H9 (cell line): ENCODE results near the gene FAT1. TPM values are rescaled to one million over a fixed set of nuclear protein-coding genes. Genes with fewer than 3 reads are reported as not detected.

Source experiments
- DNase-seq: peaks from one replicate; pipeline ENCODE4 v3.0.0-alpha.2; 2017
- H2AFZ ChIP-seq: one replicate; pipeline ENCODE4 v1.6.1; 2013; ENCODE audit warnings: mild to moderate bottlenecking, low read length, control low read depth, moderate library complexity
- H2AK5ac ChIP-seq: 2 replicates; pipeline ENCODE4 v1.6.1; 2013; ENCODE audit warnings: low read length, control low read depth, mixed read lengths; ENCODE audit not compliant: insufficient read length
- H2BK120ac ChIP-seq: one replicate; pipeline ENCODE4 v1.6.1; 2013; ENCODE audit warnings: low read depth, mild to moderate bottlenecking, low read length, control low read depth, inconsistent platforms; ENCODE audit not compliant: poor library complexity, severe bottlenecking
- H2BK12ac ChIP-seq: 2 replicates; pipeline ENCODE4 v1.6.1; 2013; ENCODE audit warnings: low read length, control low read depth, mixed read lengths, low read depth; ENCODE audit not compliant: insufficient read length
- H2BK15ac ChIP-seq: 2 replicates; pipeline ENCODE4 v1.6.1; 2013; ENCODE audit warnings: low read depth, low read length, control low read depth
- H2BK20ac ChIP-seq: one replicate; pipeline ENCODE4 v1.6.1; 2013; ENCODE audit warnings: low read depth, mild to moderate bottlenecking, low read length, control low read depth, inconsistent platforms; ENCODE audit not compliant: poor library complexity, severe bottlenecking
- H2BK5ac ChIP-seq: 2 replicates; pipeline ENCODE4 v1.6.1; 2013; ENCODE audit warnings: low read length, control low read depth, mixed read lengths; ENCODE audit not compliant: insufficient read length
- H3K14ac ChIP-seq: 2 replicates; pipeline ENCODE4 v1.6.1; 2013; ENCODE audit warnings: low read length, control low read depth; ENCODE audit not compliant: insufficient read depth
- H3K18ac ChIP-seq: 2 replicates; pipeline ENCODE4 v1.6.1; 2013; ENCODE audit warnings: low read depth, mild to moderate bottlenecking, mixed read lengths, low read length, control low read depth; ENCODE audit not compliant: insufficient read length
- H3K23ac ChIP-seq: 2 replicates; pipeline ENCODE4 v1.6.1; 2013; ENCODE audit warnings: low read length, control low read depth, mixed read lengths, low read depth; ENCODE audit not compliant: insufficient read length
- H3K23me2 ChIP-seq: 2 replicates; pipeline ENCODE4 v1.6.1; 2013; ENCODE audit warnings: low read depth, mild to moderate bottlenecking, mixed read lengths, low read length, control low read depth; ENCODE audit not compliant: insufficient read length, poor library complexity, severe bottlenecking
- H3K27ac ChIP-seq: 2 replicates; pipeline ENCODE4 v1.5.1; 2013; ENCODE audit warnings: low read length, control low read depth, mixed read lengths, low read depth; ENCODE audit not compliant: insufficient read length
- H3K27me3 ChIP-seq: 2 replicates; pipeline ENCODE4 v1.6.1; 2013; ENCODE audit warnings: low read length, control low read depth, inconsistent platforms; ENCODE audit not compliant: insufficient read depth
- H3K4ac ChIP-seq: 2 replicates; pipeline ENCODE4 v1.6.1; 2013; ENCODE audit warnings: low read depth, mild to moderate bottlenecking, control low read depth, inconsistent platforms, low read length, moderate library complexity
- H3K4me1 ChIP-seq: 2 replicates; pipeline ENCODE4 v1.6.1; 2013; ENCODE audit warnings: low read length, control low read depth, inconsistent platforms; ENCODE audit not compliant: insufficient read depth
- H3K4me2 ChIP-seq: 2 replicates; pipeline ENCODE4 v1.6.1; 2013; ENCODE audit warnings: low read length, control low read depth, mixed read lengths; ENCODE audit not compliant: insufficient read length, insufficient read depth
- H3K56ac ChIP-seq: 2 replicates; pipeline ENCODE4 v1.6.1; 2013; ENCODE audit warnings: low read depth, mild to moderate bottlenecking, mixed read lengths, low read length, control low read depth; ENCODE audit not compliant: insufficient read length
- H3K79me1 ChIP-seq: 2 replicates; pipeline ENCODE4 v1.6.1; 2013; ENCODE audit warnings: low read depth, mild to moderate bottlenecking, moderate library complexity, low read length, control low read depth, inconsistent platforms; ENCODE audit not compliant: insufficient read depth, poor library complexity, severe bottlenecking
- H3K79me2 ChIP-seq: 2 replicates; pipeline ENCODE4 v1.6.1; 2013; ENCODE audit warnings: low read length, control low read depth, inconsistent platforms; ENCODE audit not compliant: insufficient read depth
- H3K9ac ChIP-seq: 2 replicates; pipeline ENCODE4 v1.6.1; 2013; ENCODE audit warnings: low read length, control low read depth, mixed read lengths; ENCODE audit not compliant: insufficient read length; ENCODE audit errors: extremely low read depth
- H3K9me3 ChIP-seq: one replicate; pipeline ENCODE4 v1.6.1; 2013; ENCODE audit warnings: low read depth, low read length, inconsistent platforms; ENCODE audit not compliant: control insufficient read depth
- H3T11ph ChIP-seq: one replicate; pipeline ENCODE4 v1.6.1; 2013; ENCODE audit warnings: mild to moderate bottlenecking, low read length, control low read depth, inconsistent platforms
- H4K20me1 ChIP-seq: one replicate; pipeline ENCODE4 v1.6.1; 2013; ENCODE audit not compliant: control insufficient read depth, insufficient read length, insufficient read depth
- H4K5ac ChIP-seq: 2 replicates; pipeline ENCODE4 v1.6.1; 2013; ENCODE audit warnings: low read depth, mild to moderate bottlenecking, mixed read lengths, low read length, control low read depth; ENCODE audit not compliant: insufficient read length
- H4K8ac ChIP-seq: replicated peaks from 2 replicates; pipeline ENCODE4 v1.6.1; 2013; ENCODE audit warnings: low read length, control low read depth, mixed read lengths, low read depth; ENCODE audit not compliant: insufficient read length
- H4K91ac ChIP-seq: 2 replicates; pipeline ENCODE4 v1.6.1; 2013; ENCODE audit warnings: low read depth, mild to moderate bottlenecking, moderate library complexity, mixed read lengths, low read length, control low read depth; ENCODE audit not compliant: insufficient read length
- H3K27ac Mint-ChIP-seq, 3 experiments: 2 replicates in 2 of 3; 3 replicates in 1 of 3; pipeline ENCODE4 v1.8.0; 2020 to 2021; ENCODE audit warnings: mixed read lengths in 3 of 3, mild to moderate bottlenecking in 1 of 3, moderate library complexity in 1 of 3
- H3K27me3 Mint-ChIP-seq: 2 replicates; pipeline ENCODE4 v1.8.0; 2021; ENCODE audit warnings: low read depth, mild to moderate bottlenecking, moderate library complexity, mixed read lengths
- H3K36me3 Mint-ChIP-seq, 3 experiments: 2 replicates in 2 of 3; 3 replicates in 1 of 3; pipeline ENCODE4 v1.8.0; 2020 to 2021; ENCODE audit warnings: low read depth in 3 of 3, mixed read lengths in 3 of 3; ENCODE audit not compliant: insufficient read depth in 1 of 3
- H3K4me1 Mint-ChIP-seq, 2 experiments: 2 replicates each; pipeline ENCODE4 v1.8.0; 2020; ENCODE audit warnings: mixed read lengths in 2 of 2
- H3K4me3 Mint-ChIP-seq, 2 experiments: 2 replicates in 1 of 2; 3 replicates in 1 of 2; pipeline ENCODE4 v1.8.0; 2020 to 2021; ENCODE audit warnings: mild to moderate bottlenecking in 2 of 2, mixed read lengths in 2 of 2, moderate library complexity in 1 of 2
- H3K9me3 Mint-ChIP-seq, 2 experiments: 2 replicates in 1 of 2; 3 replicates in 1 of 2; pipeline ENCODE4 v1.8.0; 2020; ENCODE audit warnings: mild to moderate bottlenecking in 2 of 2, mixed read lengths in 2 of 2, moderate library complexity in 1 of 2
- CTCF ChIP-seq: fragments of 200-600 bp; sonication (generic); conservative IDR thresholded peaks from 3 replicates; pipeline ENCODE4 v1.8.0; 2021; ENCODE audit warnings: antibody characterized with exemption, mild to moderate bottlenecking
- WGBS: extraction: QIAGEN DNeasy Blood & Tissue Kit; methylation state at CpG from one replicate; pipeline ENCODE4 v1.1.7; 2013; ENCODE audit warnings: missing lambda C conversion rate, low lambda C conversion rate, mixed read lengths; ENCODE audit not compliant: insufficient read length; ENCODE audit errors: extremely low coverage; 5-methylcytosine and 5-hydroxymethylcytosine counted together
- total RNA-seq: library from RNA; stranded (reverse); gene quantifications from 2 replicates; pipeline ENCODE4 v1.2.1, GENCODE V29; 2021

FAT1 gene
- total RNA-seq, 1 experiment from 2014 or later = 173 TPM

GRCh38 chr4:186702297-186702696 is 21.4 kb downstream of the FAT1 start:
- H2BK12ac ChIP-seq = no peak overlapping the region
- no peaks in the 10 kb centered on the region for H3K9me3 ChIP-seq
- no peaks in the 10 kb centered on the region for H4K20me1 ChIP-seq
- no peak overlapping the region for H4K8ac ChIP-seq
- H3K4me1 Mint-ChIP-seq = peaks cover 50 to 57% of the 10 kb centered on the region in 2 experiments
- H4K91ac ChIP-seq = no peak overlapping the region
- H3K23ac ChIP-seq = no peak overlapping the region
- H3K23me2 ChIP-seq = no peaks in the 10 kb centered on the region
- H2BK5ac ChIP-seq = no peak overlapping the region
- peaks cover 27% of the 10 kb centered on the region; the same call in 1 of the 2 replicates for H3K79me2 ChIP-seq
- H3K9ac ChIP-seq = no peak overlapping the region
- no peak overlapping the region for H2AFZ ChIP-seq
- no peak overlapping the region for H2BK15ac ChIP-seq
- no peak overlapping the region for H2AK5ac ChIP-seq
- no peak overlapping the region for H3K14ac ChIP-seq
- H3K9me3 Mint-ChIP-seq = no peaks in the 10 kb centered on the region; a peak in 2 of 5 replicates
- H3K4me2 ChIP-seq = no peak overlapping the region
- H2BK120ac ChIP-seq = no peak overlapping the region
- H3K4me1 ChIP-seq = peaks cover 9% of the 10 kb centered on the region
- no peaks in the 10 kb centered on the region for H3K27me3 Mint-ChIP-seq
- H3K4ac ChIP-seq = no peak overlapping the region
- no peak overlapping the region for H2BK20ac ChIP-seq
- no peak for DNase-seq
- H3K36me3 Mint-ChIP-seq = peaks cover 32 to 70% (median 58%) of the 10 kb centered on the region in 3 experiments
- no peak overlapping the region for H4K5ac ChIP-seq
- peaks cover 5% of the 10 kb centered on the region for H3K79me1 ChIP-seq
- no peak overlapping the region for H3K18ac ChIP-seq
- WGBS = no CpG with 5 or more reads among the region's 4 CpGs
- H3K56ac ChIP-seq = no peak overlapping the region
- H3K27ac ChIP-seq = no peak overlapping the region
- H3K27ac Mint-ChIP-seq = no peak overlapping the region
- H3T11ph ChIP-seq = no peak overlapping the region
- TF ChIP-seq CTCF = no peak
- no peaks in the 10 kb centered on the region for H3K27me3 ChIP-seq
- no peak overlapping the region; a peak in 1 of 5 replicates for H3K4me3 Mint-ChIP-seq
